ENCODE data around the gene TAS2R46.

The TAS2R46 gene

DNA sequence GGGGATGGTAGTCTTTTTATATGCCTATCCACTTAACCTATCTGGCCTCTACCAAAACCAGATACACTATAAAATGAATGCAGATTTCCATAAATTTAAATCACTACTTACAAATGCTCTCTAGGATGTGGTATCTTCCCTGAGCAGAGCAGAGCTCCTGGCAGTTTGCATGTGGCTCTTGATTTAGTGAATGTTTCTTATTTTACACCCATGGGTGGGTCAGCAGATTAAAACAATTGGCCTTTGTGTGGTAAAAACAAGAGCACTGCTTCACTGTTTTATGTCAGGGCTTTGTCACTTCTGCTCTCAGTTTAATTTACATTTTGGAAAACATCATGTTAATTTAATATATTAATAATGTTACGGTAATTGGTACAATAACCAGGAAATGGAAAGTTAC lies 45.2 kb downstream of the TAS2R46 start:
- Histone ChIP-seq H3K27ac (replicated peaks) (no peak overlapping the region), H3K4me3 (replicated peaks; ENCODE audit: insufficient read depth, low read length) (no peak overlapping the region), H3K27me3 (ENCODE audit: insufficient read depth, poor library complexity, severe bottlenecking) (no peaks in the 10 kb centered on the region)
- no peak for TF ChIP-seq SPI1 (IDR thresholded peaks at IDR 0.05; ENCODE audit: borderline replicate concordance, low read depth)
- no peak for TF ChIP-seq GABPA (IDR thresholded peaks at IDR 0.05; ENCODE audit: low read depth)
- DNase-seq (ENCODE audit: low read depth in 1 of 2, low spot score in 1 of 2), result no peak

DNA sequence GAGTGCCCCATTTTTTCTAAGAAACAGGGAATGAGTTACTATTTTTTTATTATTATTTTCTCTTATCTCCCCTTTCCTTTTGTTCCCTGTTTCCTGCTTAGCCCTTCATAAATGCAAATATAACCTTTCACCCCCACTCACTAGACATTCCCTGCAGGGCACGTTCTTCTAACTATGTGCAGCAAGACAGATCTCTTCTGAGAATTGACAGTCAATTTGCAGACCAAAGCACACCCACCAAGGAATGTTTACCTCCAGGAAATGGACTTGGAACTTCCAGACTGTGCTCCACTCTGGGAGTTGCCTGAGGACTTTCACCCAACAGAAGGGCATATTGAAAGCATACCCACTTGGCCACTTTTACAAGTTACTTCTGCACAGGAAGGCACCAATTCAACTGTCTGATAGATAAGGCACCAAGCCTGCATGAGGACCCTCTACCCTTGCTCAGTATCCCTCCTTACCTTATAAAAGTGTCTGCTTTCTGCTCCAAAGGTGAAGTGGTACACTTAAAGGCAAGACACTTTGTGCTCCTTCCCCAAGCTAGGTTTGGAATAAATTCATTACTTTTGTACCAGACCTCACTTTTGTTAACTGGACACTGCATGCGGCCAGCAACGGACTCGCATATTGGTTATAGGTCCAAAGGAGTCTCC lies 46.2 kb downstream of the TAS2R46 start:
- Histone ChIP-seq H3K4me3 (replicated peaks; ENCODE audit: insufficient read depth, low read length) (no peak overlapping the region), H3K27ac (replicated peaks) (no peak overlapping the region), H3K27me3 (ENCODE audit: insufficient read depth, poor library complexity, severe bottlenecking) (no peaks in the 10 kb centered on the region)
- TF ChIP-seq GABPA (IDR thresholded peaks at IDR 0.05; ENCODE audit: low read depth), result no peak
- TF ChIP-seq POLR2AphosphoS5 (IDR thresholded peaks at IDR 0.05; ENCODE audit: low read depth), result no peak
- TF ChIP-seq, protein P1, sequence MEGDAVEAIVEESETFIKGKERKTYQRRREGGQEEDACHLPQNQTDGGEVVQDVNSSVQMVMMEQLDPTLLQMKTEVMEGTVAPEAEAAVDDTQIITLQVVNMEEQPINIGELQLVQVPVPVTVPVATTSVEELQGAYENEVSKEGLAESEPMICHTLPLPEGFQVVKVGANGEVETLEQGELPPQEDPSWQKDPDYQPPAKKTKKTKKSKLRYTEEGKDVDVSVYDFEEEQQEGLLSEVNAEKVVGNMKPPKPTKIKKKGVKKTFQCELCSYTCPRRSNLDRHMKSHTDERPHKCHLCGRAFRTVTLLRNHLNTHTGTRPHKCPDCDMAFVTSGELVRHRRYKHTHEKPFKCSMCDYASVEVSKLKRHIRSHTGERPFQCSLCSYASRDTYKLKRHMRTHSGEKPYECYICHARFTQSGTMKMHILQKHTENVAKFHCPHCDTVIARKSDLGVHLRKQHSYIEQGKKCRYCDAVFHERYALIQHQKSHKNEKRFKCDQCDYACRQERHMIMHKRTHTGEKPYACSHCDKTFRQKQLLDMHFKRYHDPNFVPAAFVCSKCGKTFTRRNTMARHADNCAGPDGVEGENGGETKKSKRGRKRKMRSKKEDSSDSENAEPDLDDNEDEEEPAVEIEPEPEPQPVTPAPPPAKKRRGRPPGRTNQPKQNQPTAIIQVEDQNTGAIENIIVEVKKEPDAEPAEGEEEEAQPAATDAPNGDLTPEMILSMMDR (IDR thresholded peaks at IDR 0.05; ENCODE audit: insufficient read depth, low read length), result no peak
- TF ChIP-seq, protein P2, sequence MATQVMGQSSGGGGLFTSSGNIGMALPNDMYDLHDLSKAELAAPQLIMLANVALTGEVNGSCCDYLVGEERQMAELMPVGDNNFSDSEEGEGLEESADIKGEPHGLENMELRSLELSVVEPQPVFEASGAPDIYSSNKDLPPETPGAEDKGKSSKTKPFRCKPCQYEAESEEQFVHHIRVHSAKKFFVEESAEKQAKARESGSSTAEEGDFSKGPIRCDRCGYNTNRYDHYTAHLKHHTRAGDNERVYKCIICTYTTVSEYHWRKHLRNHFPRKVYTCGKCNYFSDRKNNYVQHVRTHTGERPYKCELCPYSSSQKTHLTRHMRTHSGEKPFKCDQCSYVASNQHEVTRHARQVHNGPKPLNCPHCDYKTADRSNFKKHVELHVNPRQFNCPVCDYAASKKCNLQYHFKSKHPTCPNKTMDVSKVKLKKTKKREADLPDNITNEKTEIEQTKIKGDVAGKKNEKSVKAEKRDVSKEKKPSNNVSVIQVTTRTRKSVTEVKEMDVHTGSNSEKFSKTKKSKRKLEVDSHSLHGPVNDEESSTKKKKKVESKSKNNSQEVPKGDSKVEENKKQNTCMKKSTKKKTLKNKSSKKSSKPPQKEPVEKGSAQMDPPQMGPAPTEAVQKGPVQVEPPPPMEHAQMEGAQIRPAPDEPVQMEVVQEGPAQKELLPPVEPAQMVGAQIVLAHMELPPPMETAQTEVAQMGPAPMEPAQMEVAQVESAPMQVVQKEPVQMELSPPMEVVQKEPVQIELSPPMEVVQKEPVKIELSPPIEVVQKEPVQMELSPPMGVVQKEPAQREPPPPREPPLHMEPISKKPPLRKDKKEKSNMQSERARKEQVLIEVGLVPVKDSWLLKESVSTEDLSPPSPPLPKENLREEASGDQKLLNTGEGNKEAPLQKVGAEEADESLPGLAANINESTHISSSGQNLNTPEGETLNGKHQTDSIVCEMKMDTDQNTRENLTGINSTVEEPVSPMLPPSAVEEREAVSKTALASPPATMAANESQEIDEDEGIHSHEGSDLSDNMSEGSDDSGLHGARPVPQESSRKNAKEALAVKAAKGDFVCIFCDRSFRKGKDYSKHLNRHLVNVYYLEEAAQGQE (IDR thresholded peaks at IDR 0.05; ENCODE audit: insufficient replicate concordance, low read depth), result no peak
- no peak for TF ChIP-seq SPI1 (IDR thresholded peaks at IDR 0.05; ENCODE audit: borderline replicate concordance, low read depth)
- no peak for DNase-seq (ENCODE audit: low read depth in 1 of 2, low spot score in 1 of 2)

DNA sequence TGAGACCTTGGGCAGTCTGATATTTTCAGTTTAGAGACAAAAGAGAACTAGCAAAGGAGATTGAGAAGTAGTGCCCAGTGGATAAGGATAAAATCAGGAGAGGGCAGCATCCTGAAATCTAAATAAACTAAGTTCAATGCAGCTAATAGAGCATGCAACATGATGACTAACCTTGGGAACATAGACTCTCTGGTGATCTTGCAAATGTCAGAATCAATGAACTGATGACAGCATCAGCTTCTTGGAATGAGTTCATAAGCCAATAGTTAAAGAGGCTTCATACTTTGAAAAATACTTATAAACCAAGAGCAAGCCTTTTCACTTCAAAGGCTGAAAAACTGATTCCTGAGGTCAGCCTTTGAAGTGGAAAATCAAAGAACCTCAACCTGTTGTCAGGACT lies 47.9 kb downstream of the TAS2R46 start:
- Histone ChIP-seq H3K4me3 (replicated peaks; ENCODE audit: insufficient read depth, low read length) (no peak overlapping the region), H3K27ac (replicated peaks) (no peak overlapping the region), H3K27me3 (ENCODE audit: insufficient read depth, poor library complexity, severe bottlenecking) (no peaks in the 10 kb centered on the region)
- DNase-seq (ENCODE audit: low read depth in 1 of 2, low spot score in 1 of 2), result no peak
- TF ChIP-seq GABPA (IDR thresholded peaks at IDR 0.05; ENCODE audit: low read depth), result no peak
- TF ChIP-seq SPI1 (IDR thresholded peaks at IDR 0.05; ENCODE audit: borderline replicate concordance, low read depth), result no peak
- TF ChIP-seq, protein P1 (IDR thresholded peaks at IDR 0.05; ENCODE audit: insufficient read depth, low read length), result no peak
- TF ChIP-seq, protein P2 (IDR thresholded peaks at IDR 0.05; ENCODE audit: insufficient replicate concordance, low read depth), result no peak
- TF ChIP-seq POLR2AphosphoS5 (IDR thresholded peaks at IDR 0.05; ENCODE audit: low read depth), result no peak
